ENCODE results near the gene TLR2.

TLR2 gene

GRCh38 chr4:153735906-153736461, 51.9 kb downstream of the TLR2 start:
- DNase-seq: no peak

- DNase-seq: no peak
Measured at GRCh38 chr4:153741541-153741940, 57.5 kb downstream of the TLR2 start.

GRCh38 chr4:153745651-153746050, 61.6 kb downstream of the TLR2 start:
- no peak for DNase-seq

GRCh38 chr4:153747406-153747955, 63.4 kb downstream of the TLR2 start:
- DNase-seq: no peak

GRCh38 chr4:153748378-153748777, 64.3 kb downstream of the TLR2 start:
- DNase-seq: no peak

GRCh38 chr4:153750197-153750817, 66.2 kb downstream of the TLR2 start:
- peak; percentile 51 for DNase-seq

- DNase-seq: no peak
Measured at GRCh38 chr4:153755186-153755585, 71.1 kb downstream of the TLR2 start.
